ENCODE data around the gene GNAT2.

GNAT2 gene

DNA sequence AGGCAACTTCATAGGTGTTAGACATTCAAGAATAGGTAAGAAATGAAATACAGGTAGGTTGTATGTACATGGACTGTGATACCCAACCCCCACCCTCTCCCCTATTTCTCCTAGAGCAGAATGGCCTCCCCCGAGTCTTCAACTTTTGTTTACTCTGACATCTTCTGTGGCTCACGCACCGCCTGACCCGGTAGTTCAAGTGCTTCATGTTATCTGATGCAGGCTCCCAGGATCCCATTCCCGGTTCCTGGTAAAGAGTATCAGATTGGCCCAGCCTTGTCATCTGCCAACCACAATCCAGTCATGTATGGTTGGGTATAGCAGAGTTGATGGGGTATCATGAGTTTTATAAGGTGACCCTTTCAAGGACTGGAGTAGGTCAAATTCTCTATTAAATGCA, 61.9 kb downstream of the GNAT2 start:
- no peak for DNase-seq (ENCODE audit: low read depth)

DNA sequence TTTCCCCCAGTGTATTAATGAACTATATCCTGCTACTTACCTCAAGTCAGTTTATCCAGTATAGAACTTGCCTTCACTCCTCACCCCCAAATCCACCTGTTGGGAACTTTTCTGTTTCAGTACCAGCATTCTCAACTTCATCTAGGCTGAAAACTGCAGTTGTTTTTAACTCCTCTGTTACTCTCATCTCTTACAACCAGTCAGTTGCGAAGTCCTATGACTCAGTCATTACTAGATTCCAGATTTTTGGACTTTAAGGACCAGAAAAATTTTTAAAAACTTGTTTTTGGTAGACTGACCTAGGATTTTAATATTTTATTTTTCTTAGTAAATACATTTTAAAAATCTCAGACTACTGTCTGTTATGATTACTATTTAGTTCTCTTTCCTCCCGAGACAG, 62.9 kb downstream of the GNAT2 start:
- DNase-seq (ENCODE audit: low read depth): no peak

All from GM04504 (cell line).